Subcutaneous adipose tissue (tissue), 4 donors: ENCODE results near the gene OR6C4. TPM values are rescaled to one million over a fixed set of nuclear protein-coding genes. Genes with fewer than 3 reads are reported as not detected.

ENCODE experiments used
- CTCF ChIP-seq: fragments of 450-650 bp; IDR thresholded peaks from one replicate; pipeline ENCODE4 v1.5.1; 2016; ENCODE audit warnings: low read depth, mild to moderate bottlenecking, control low read depth, antibody characterized with exemption, moderate library complexity
- total RNA-seq, 4 donors: library from RNA; depleted of rRNA; stranded (reverse); fragments of >200 nt; gene quantifications; one replicate each; pipeline ENCODE4 v1.1.0, GENCODE V29; 2016

Gene OR6C4
- not detected for total RNA-seq

GRCh38 chr12:55549302-55549701 is at the start of gene OR6C4:
TSS of gene OR6C4 (plus strand) at chr12:55549602. CDS start at chr12:55551227, 1,625 bp downstream.
- TF ChIP-seq CTCF = no peak

GRCh38 chr12:55499810-55500252 is 49.6 kb upstream of the OR6C4 start:
- no peak for TF ChIP-seq CTCF

GRCh38 chr12:55501601-55502000 is 47.8 kb upstream of the OR6C4 start:
- TF ChIP-seq CTCF = no peak

GRCh38 chr12:55515696-55516095 is 33.7 kb upstream of the OR6C4 start:
- no peak for TF ChIP-seq CTCF

GRCh38 chr12:55516391-55516790 is 33.0 kb upstream of the OR6C4 start:
- no peak for TF ChIP-seq CTCF

GRCh38 chr12:55548756-55549155 is 646 bp upstream of the OR6C4 start:
- no peak for TF ChIP-seq CTCF

GRCh38 chr12:55554296-55554695 is 4.9 kb downstream of the OR6C4 start:
- TF ChIP-seq CTCF = no peak
